PC-9 (cell line): ENCODE measurements around the gene SERTAD2. TPM values are rescaled to one million over a fixed set of nuclear protein-coding genes. Genes with fewer than 3 reads are reported as not detected.
A peak's percentile ranks its signal among the peaks of the same experiment; 100 is the strongest.

Experiments
- BruUV-seq: library from RNA; stranded (reverse); fragments of 400-500 nt; replicated peaks from 2 replicates; lab custom pipeline; 2021; lab: Mats Ljungman, UMichigan
- CTCF ChIA-PET: fragments of 300-600 bp; sonication (Branson Sonifier 250); formaldehyde crosslinking; loops from one replicate; lab custom pipeline; 2022; ENCODE audit warnings: antibody characterized with exemption; lab: Charles Lee
- POLR2A ChIA-PET: fragments of 300-600 bp; sonication (Branson Sonifier 250); formaldehyde crosslinking; loops from one replicate; lab custom pipeline; 2022; ENCODE audit warnings: antibody characterized with exemption; ENCODE audit not compliant: unreplicated experiment; lab: Charles Lee
- DNase-seq, 2 experiments: peaks; one replicate each; pipeline versions ENCODE4 v3.0.0 to v3.0.0-alpha.2; 2015 to 2022; ENCODE audit warnings: mixed read lengths in 1 of 2
- H2AFZ ChIP-seq: fragments of 200-600 bp; sonication (generic); 2 replicates; pipeline ENCODE4 v1.8.1; 2017; ENCODE audit warnings: antibody characterized with exemption
- H3F3A ChIP-seq: fragments of 200-600 bp; sonication (generic); 2 replicates; pipeline ENCODE4 v1.8.1; 2017; ENCODE audit warnings: antibody characterized with exemption, mild to moderate bottlenecking, low read depth; ENCODE audit not compliant: insufficient read depth
- H3K27ac ChIP-seq: fragments of 200-600 bp; sonication (generic); 2 replicates; pipeline ENCODE4 v1.6.1; 2016; ENCODE audit warnings: mixed run types
- H3K27me3 ChIP-seq: fragments of 200-600 bp; sonication (generic); 2 replicates; pipeline ENCODE4 v1.6.1; 2016; ENCODE audit warnings: low read depth, mixed run types; ENCODE audit not compliant: insufficient read depth
- H3K36me3 ChIP-seq: fragments of 200-600 bp; sonication (generic); 2 replicates; pipeline ENCODE4 v1.6.1; 2016; ENCODE audit warnings: low read depth, mixed run types
- H3K4me1 ChIP-seq: fragments of 200-600 bp; sonication (generic); replicated peaks from 2 replicates; pipeline ENCODE4 v1.6.1; 2016; ENCODE audit warnings: mixed run types; ENCODE audit not compliant: insufficient read depth
- H3K4me2 ChIP-seq: fragments of 200-600 bp; sonication (generic); 2 replicates; pipeline ENCODE4 v1.6.1; 2017; ENCODE audit warnings: mixed run types
- H3K4me3 ChIP-seq: fragments of 200-600 bp; sonication (generic); 2 replicates; pipeline ENCODE4 v1.6.1; 2016; ENCODE audit warnings: mixed run types
- H3K79me2 ChIP-seq: fragments of 200-600 bp; sonication (generic); 2 replicates; pipeline ENCODE4 v1.6.1; 2017; ENCODE audit warnings: low read depth, mixed run types
- H3K9me2 ChIP-seq: fragments of 200-600 bp; sonication (generic); 2 replicates; pipeline ENCODE4 v1.8.1; 2017; ENCODE audit warnings: mild to moderate bottlenecking; ENCODE audit not compliant: insufficient read depth
- H3K9me3 ChIP-seq: fragments of 200-600 bp; sonication (generic); 2 replicates; pipeline ENCODE4 v1.8.1; 2016; ENCODE audit warnings: low read depth; ENCODE audit not compliant: insufficient read depth
- H4K20me1 ChIP-seq: fragments of 200-600 bp; sonication (generic); 2 replicates; pipeline ENCODE4 v1.8.1; 2017; ENCODE audit not compliant: insufficient read depth
- CTCF ChIP-seq: fragments of 200-600 bp; sonication (generic); conservative IDR thresholded peaks from 2 replicates; pipeline ENCODE4 v1.6.1; 2017; ENCODE audit warnings: mixed run types, antibody characterized with exemption, mild to moderate bottlenecking, moderate library complexity
- EZH2 ChIP-seq: fragments of 200-600 bp; sonication (generic); IDR thresholded peaks from 2 replicates; pipeline ENCODE4 v1.8.0; 2017; ENCODE audit warnings: antibody characterized with exemption, low read depth
- intact Hi-C: fragments of 100-400 bp; cut with micrococcal nuclease; formaldehyde crosslinking; loops from one replicate; pipeline ENCODE4 v1.10.0; 2022; ENCODE audit not compliant: unreplicated experiment
- total RNA-seq: library from RNA; stranded (reverse); gene quantifications from 2 replicates; pipeline ENCODE4 v1.2.3, GENCODE V29; 2021

Gene SERTAD2
- total RNA-seq, 1 experiment from 2014 or later: 31.4 TPM

- Histone ChIP-seq H3K27me3 (no peaks in the 10 kb centered on the region), H3K4me2 (peak overlapping the region; percentile 90), H3K79me2 (peaks cover 99% of the 10 kb centered on the region), H3K4me3 (peak overlapping the region; percentile 60; the same call in 1 of the 2 replicates), H3K9me3 (no peaks in the 10 kb centered on the region), H2AFZ (no peak overlapping the region), H3F3A (peaks cover 52% of the 10 kb centered on the region), H3K9me2 (no peaks in the 10 kb centered on the region), H3K27ac (peak overlapping the region; percentile 97), H4K20me1 (0 out of 2 replicates have a peak, but pooled peaks cover 4% of the 10 kb centered on the region), H3K4me1 (peaks cover 86% of the 10 kb centered on the region), H3K36me3 (no peaks in the 10 kb centered on the region)
- ChIA-PET CTCF (interaction anchor here (0.5 to 2.3 kb wide), 20 partner anchors 9 to 805 kb away, joined by 3 to 17 read pairs (median 5); partner anchors contain the start of gene UGP2), POLR2A (interaction anchor here (0.6 to 2.1 kb wide), 5 partner anchors 104 to 361 kb away, joined by 3 to 16 read pairs (median 5); no protein-coding TSS in a partner anchor)
- DNase-seq: peak; percentile 66 to 88
- intact Hi-C loops: loop anchor here (1.0 to 5.0 kb wide), 5 partner anchors 59 to 931 kb away; no protein-coding TSS in a partner anchor
- TF ChIP-seq CTCF (peak; percentile 99), EZH2 (no peak)
- BruUV-seq: no TSS peak
Observed at GRCh38 chr2:64646007-64646880, 7.5 kb downstream of the SERTAD2 start.

GRCh38 chr2:64644458-64645382 is 9.0 kb downstream of the SERTAD2 start:
- Histone ChIP-seq H3K4me1 (peaks cover 78% of the 10 kb centered on the region), H4K20me1 (0 out of 2 replicates have a peak, but pooled peaks cover 4% of the 10 kb centered on the region), H3K79me2 (peaks cover 99% of the 10 kb centered on the region), H3K4me2 (peak overlapping the region; percentile 90), H3K36me3 (no peaks in the 10 kb centered on the region), H3K27ac (peak overlapping the region; percentile 97), H3K27me3 (no peaks in the 10 kb centered on the region), H3K4me3 (peak overlapping the region; percentile 60), H3K9me2 (no peaks in the 10 kb centered on the region), H3F3A (peaks cover 55% of the 10 kb centered on the region), H3K9me3 (no peaks in the 10 kb centered on the region), H2AFZ (peak overlapping the region; percentile 69)
- CTCF ChIA-PET: interaction anchor here (0.6 to 2.3 kb wide), 7 partner anchors 37 to 595 kb away, joined by 3 to 12 read pairs (median 5); no protein-coding TSS in a partner anchor
- TF ChIP-seq EZH2: no peak
- TF ChIP-seq CTCF: peak; percentile 37; the same call in 1 of the 2 replicates
- POLR2A ChIA-PET: interaction anchor here (0.6 to 2.1 kb wide), 6 partner anchors 9 to 163 kb away, joined by 4 to 44 read pairs (median 8); partner anchors contain the start of gene SERTAD2
- TSS peak; percentile 96 for BruUV-seq
- intact Hi-C loops: loop anchor here (1.0 to 5.0 kb wide), 4 partner anchors 9 to 933 kb away; partner anchors contain the start of gene SERTAD2
- peak; percentile 83 to 85 for DNase-seq
